PC-9 (cell line): ENCODE measurements around the gene HPCA. TPM values are rescaled to one million over a fixed set of nuclear protein-coding genes. Genes with fewer than 3 reads are reported as not detected.

Experiments used
- BruUV-seq: library from RNA; stranded (reverse); fragments of 400-500 nt; replicated peaks from 2 replicates; lab custom pipeline; 2021; lab: Mats Ljungman, UMichigan
- CTCF ChIA-PET: fragments of 300-600 bp; sonication (Branson Sonifier 250); formaldehyde crosslinking; loops from one replicate; lab custom pipeline; 2022; ENCODE audit warnings: antibody characterized with exemption; lab: Charles Lee
- POLR2A ChIA-PET: fragments of 300-600 bp; sonication (Branson Sonifier 250); formaldehyde crosslinking; loops from one replicate; lab custom pipeline; 2022; ENCODE audit warnings: antibody characterized with exemption; ENCODE audit not compliant: unreplicated experiment; lab: Charles Lee
- DNase-seq, 2 experiments: peaks; one replicate each; pipeline versions ENCODE4 v3.0.0 to v3.0.0-alpha.2; 2015 to 2022; ENCODE audit warnings: mixed read lengths in 1 of 2
- H2AFZ ChIP-seq: fragments of 200-600 bp; sonication (generic); 2 replicates; pipeline ENCODE4 v1.8.1; 2017; ENCODE audit warnings: antibody characterized with exemption
- H3F3A ChIP-seq: fragments of 200-600 bp; sonication (generic); 2 replicates; pipeline ENCODE4 v1.8.1; 2017; ENCODE audit warnings: antibody characterized with exemption, mild to moderate bottlenecking, low read depth; ENCODE audit not compliant: insufficient read depth
- H3K27ac ChIP-seq: fragments of 200-600 bp; sonication (generic); 2 replicates; pipeline ENCODE4 v1.6.1; 2016; ENCODE audit warnings: mixed run types
- H3K27me3 ChIP-seq: fragments of 200-600 bp; sonication (generic); 2 replicates; pipeline ENCODE4 v1.6.1; 2016; ENCODE audit warnings: low read depth, mixed run types; ENCODE audit not compliant: insufficient read depth
- H3K36me3 ChIP-seq: fragments of 200-600 bp; sonication (generic); 2 replicates; pipeline ENCODE4 v1.6.1; 2016; ENCODE audit warnings: low read depth, mixed run types
- H3K4me1 ChIP-seq: fragments of 200-600 bp; sonication (generic); replicated peaks from 2 replicates; pipeline ENCODE4 v1.6.1; 2016; ENCODE audit warnings: mixed run types; ENCODE audit not compliant: insufficient read depth
- H3K4me2 ChIP-seq: fragments of 200-600 bp; sonication (generic); 2 replicates; pipeline ENCODE4 v1.6.1; 2017; ENCODE audit warnings: mixed run types
- H3K4me3 ChIP-seq: fragments of 200-600 bp; sonication (generic); 2 replicates; pipeline ENCODE4 v1.6.1; 2016; ENCODE audit warnings: mixed run types
- H3K79me2 ChIP-seq: fragments of 200-600 bp; sonication (generic); 2 replicates; pipeline ENCODE4 v1.6.1; 2017; ENCODE audit warnings: low read depth, mixed run types
- H3K9me2 ChIP-seq: fragments of 200-600 bp; sonication (generic); 2 replicates; pipeline ENCODE4 v1.8.1; 2017; ENCODE audit warnings: mild to moderate bottlenecking; ENCODE audit not compliant: insufficient read depth
- H3K9me3 ChIP-seq: fragments of 200-600 bp; sonication (generic); 2 replicates; pipeline ENCODE4 v1.8.1; 2016; ENCODE audit warnings: low read depth; ENCODE audit not compliant: insufficient read depth
- H4K20me1 ChIP-seq: fragments of 200-600 bp; sonication (generic); 2 replicates; pipeline ENCODE4 v1.8.1; 2017; ENCODE audit not compliant: insufficient read depth
- CTCF ChIP-seq: fragments of 200-600 bp; sonication (generic); conservative IDR thresholded peaks from 2 replicates; pipeline ENCODE4 v1.6.1; 2017; ENCODE audit warnings: mixed run types, antibody characterized with exemption, mild to moderate bottlenecking, moderate library complexity
- EZH2 ChIP-seq: fragments of 200-600 bp; sonication (generic); IDR thresholded peaks from 2 replicates; pipeline ENCODE4 v1.8.0; 2017; ENCODE audit warnings: antibody characterized with exemption, low read depth
- intact Hi-C: fragments of 100-400 bp; cut with micrococcal nuclease; formaldehyde crosslinking; loops from one replicate; pipeline ENCODE4 v1.10.0; 2022; ENCODE audit not compliant: unreplicated experiment
- total RNA-seq: library from RNA; stranded (reverse); gene quantifications from 2 replicates; pipeline ENCODE4 v1.2.3, GENCODE V29; 2021

HPCA gene
- total RNA-seq, 1 experiment from 2014 or later, result not detected

- no peaks in the 10 kb centered on the region for H3K4me1 ChIP-seq
- H3K9me3 ChIP-seq, result no peaks in the 10 kb centered on the region
- POLR2A ChIA-PET, result no interaction called here
- peaks cover 23% of the 10 kb centered on the region for H3K36me3 ChIP-seq
- DNase-seq, result no peak
- TF ChIP-seq EZH2 (no peak), CTCF (no peak)
- no peak overlapping the region for H2AFZ ChIP-seq
- no peaks in the 10 kb centered on the region for H3K27me3 ChIP-seq
- H3K4me3 ChIP-seq, result no peak overlapping the region
- H4K20me1 ChIP-seq, result no peaks in the 10 kb centered on the region
- no peaks in the 10 kb centered on the region for H3K79me2 ChIP-seq
- no peaks in the 10 kb centered on the region for H3K9me2 ChIP-seq
- CTCF ChIA-PET, result no interaction called here
- intact Hi-C loops, result no loop called here
- peaks cover 4% of the 10 kb centered on the region; the same call in 1 of the 2 replicates for H3F3A ChIP-seq
- no TSS peak for BruUV-seq
- H3K27ac ChIP-seq, result no peak overlapping the region
- no peak overlapping the region for H3K4me2 ChIP-seq
Measured at GRCh38 chr1:32855861-32856617, 30.3 kb upstream of the HPCA start.

GRCh38 chr1:32858136-32858535 is 28.2 kb upstream of the HPCA start:
- Histone ChIP-seq H3K36me3 (peaks cover 14% of the 10 kb centered on the region), H3K4me3 (no peak overlapping the region), H3K27ac (no peak overlapping the region), H3K9me3 (no peaks in the 10 kb centered on the region), H3K4me2 (no peak overlapping the region), H3F3A (peaks cover 4% of the 10 kb centered on the region), H4K20me1 (no peaks in the 10 kb centered on the region), H2AFZ (no peak overlapping the region), H3K79me2 (no peaks in the 10 kb centered on the region), H3K4me1 (no peaks in the 10 kb centered on the region), H3K9me2 (no peaks in the 10 kb centered on the region), H3K27me3 (no peaks in the 10 kb centered on the region)
- no peak for DNase-seq
- intact Hi-C loops, result no loop called here
- TF ChIP-seq EZH2 (no peak), CTCF (no peak)
- CTCF ChIA-PET, result no interaction called here
- POLR2A ChIA-PET, result no interaction called here
- no TSS peak for BruUV-seq

DNA sequence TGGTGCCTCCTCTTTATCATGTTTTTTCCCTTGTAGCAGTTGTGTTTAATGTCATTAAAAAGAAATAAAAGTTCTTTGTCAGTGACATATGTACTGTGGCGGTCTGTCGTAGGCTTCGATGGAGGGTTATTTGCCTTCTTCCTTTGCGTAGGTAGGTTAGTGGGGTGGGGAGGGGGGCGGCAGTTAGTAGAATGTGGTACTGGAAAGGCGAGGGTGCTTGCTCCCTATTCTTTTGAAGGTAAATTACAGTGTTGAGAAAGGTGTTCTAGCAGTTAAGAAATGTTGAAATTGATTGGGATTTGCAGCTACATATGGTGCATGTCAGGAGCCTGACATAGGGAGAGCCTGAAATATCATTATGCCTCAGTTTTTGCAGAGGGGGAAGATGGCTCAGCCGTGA is 27.5 kb upstream of the HPCA start:
- Histone ChIP-seq H3K9me3 (no peaks in the 10 kb centered on the region), H3K27ac (no peak overlapping the region), H3K27me3 (no peaks in the 10 kb centered on the region), H3K36me3 (peaks cover 13% of the 10 kb centered on the region), H3K4me2 (no peak overlapping the region), H3K4me3 (no peak overlapping the region), H3K9me2 (no peaks in the 10 kb centered on the region), H3K4me1 (no peaks in the 10 kb centered on the region), H2AFZ (no peak overlapping the region), H4K20me1 (no peaks in the 10 kb centered on the region), H3K79me2 (no peaks in the 10 kb centered on the region), H3F3A (peaks cover 4% of the 10 kb centered on the region)
- ChIA-PET CTCF (no interaction called here), POLR2A (no interaction called here)
- intact Hi-C loops, result no loop called here
- BruUV-seq, result no TSS peak
- DNase-seq, result no peak
- no peak for TF ChIP-seq EZH2
- no peak for TF ChIP-seq CTCF
